NT2/D1 (cell line): ENCODE data around the gene HRH2.

Source experiments
- SUZ12 ChIP-seq: IDR thresholded peaks from 2 replicates; pipeline ENCODE4 v1.6.1; 2011; ENCODE audit not compliant: insufficient read length, insufficient read depth; ENCODE audit errors: extremely low read depth
- YY1 ChIP-seq: IDR thresholded peaks from 2 replicates; pipeline ENCODE4 v1.6.1; 2011; ENCODE audit not compliant: insufficient read length, insufficient read depth
- ZNF274 ChIP-seq: IDR thresholded peaks from 2 replicates; pipeline ENCODE4 v1.6.1; 2011; ENCODE audit warnings: mild to moderate bottlenecking, low read depth, low read length

DNA sequence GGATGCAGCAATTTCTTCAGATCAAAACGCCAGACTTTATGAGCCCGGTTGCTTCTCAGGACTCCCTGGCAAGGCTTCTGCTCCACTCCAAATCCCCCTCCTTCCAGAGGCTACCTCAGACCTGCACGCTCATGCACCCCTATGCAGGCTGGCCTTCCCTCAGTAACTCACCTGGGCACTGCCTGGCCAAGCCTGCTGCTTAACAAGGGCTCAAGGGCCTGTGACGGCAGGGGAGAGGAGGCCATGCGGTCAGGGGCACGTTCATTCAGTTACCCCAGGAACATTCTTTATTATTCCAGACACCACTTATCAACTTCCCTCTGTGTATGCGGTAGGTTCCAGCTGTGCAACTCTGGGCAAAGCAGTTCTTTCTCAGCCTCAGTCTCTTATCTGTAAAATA, 79.6 kb downstream of the HRH2 start:
- TF ChIP-seq SUZ12 (no peak), YY1 (no peak), ZNF274 (no peak)
